GM19455 (cell line): ENCODE measurements around the gene KIRREL3.

Experiments used
- ATAC-seq: cut with Tn5 transposase; IDR thresholded peaks from one replicate; pipeline ENCODE4 v1.9.1; 2021; ENCODE audit not compliant: unreplicated experiment

KIRREL3 gene

DNA sequence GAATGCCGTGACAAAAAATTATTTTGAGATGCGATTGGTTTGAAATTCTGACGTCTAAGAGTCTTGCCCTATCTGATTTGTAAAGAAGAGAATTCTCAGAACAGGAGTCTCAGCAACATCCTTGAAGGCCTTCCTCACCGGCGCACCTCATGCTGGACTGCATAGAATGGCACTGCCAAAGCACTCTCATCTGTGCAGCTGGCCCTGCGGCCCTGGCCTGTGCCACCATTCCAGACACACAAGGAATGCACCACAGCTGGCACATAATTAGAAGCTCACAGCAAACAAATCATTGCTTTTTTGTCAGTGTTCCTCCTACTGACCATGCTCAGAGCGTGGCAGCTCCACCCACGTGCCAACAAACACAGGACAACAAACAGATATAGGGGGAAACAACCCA, 166.0 kb downstream of the KIRREL3 start:
- no peak for ATAC-seq

DNA sequence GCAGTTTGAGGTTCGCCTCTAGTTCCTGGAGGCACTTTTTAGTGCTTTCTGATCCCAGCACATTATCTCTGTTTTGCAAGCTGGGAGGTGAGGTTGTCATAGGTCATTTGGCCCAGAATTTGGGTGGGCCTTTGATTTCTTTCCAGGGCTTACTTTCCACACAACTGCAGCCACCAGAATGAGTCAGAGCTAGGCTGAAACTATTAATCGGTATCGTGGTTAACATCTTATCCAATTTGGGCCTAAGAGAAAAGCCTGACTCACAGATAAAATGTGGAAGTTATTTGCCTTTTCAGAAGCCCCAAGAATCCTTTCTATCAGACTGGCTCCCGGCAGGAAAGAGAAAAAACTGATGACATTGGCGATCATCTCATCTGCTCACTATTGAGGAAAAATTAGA, 166.4 kb downstream of the KIRREL3 start:
- no peak for ATAC-seq

DNA sequence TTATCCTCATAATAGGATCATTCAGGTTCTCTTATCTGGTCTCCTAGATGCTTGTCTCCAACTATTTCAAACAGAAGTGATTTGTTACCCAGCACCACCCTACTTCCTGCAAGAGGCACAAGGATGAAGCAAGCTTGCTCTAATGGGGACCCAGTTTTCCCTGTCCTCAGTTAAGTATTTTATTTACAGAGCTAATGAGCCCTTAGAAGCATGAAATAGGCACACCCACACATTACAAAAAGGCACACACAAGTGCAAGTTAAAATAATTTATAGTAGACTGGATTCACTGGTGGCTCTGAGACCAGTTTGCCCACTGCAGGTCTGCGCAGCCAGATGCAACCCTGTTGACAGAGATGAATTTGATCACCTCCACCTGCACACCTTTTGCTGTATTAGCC, 167.5 kb downstream of the KIRREL3 start:
- ATAC-seq: no peak

DNA sequence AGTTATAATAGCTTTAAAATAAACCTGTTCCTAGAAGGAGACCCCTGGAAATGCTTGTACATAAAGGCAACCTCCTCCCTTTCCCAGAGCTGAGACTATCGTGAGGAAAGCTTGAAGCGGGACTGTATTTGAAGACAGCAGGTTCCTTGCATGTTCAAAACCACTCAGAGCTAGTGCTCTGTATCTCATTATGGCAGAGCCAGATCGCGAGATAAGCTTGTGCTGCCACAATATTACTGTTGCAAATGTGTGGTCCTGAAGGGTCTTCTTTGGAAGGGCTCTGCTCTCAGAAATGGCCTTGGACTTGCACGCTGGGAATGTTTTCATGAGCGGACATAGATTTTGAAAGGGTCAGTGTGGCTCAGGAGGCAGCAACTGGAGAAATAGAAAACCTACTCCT, 168.2 kb downstream of the KIRREL3 start:
- no peak for ATAC-seq

DNA sequence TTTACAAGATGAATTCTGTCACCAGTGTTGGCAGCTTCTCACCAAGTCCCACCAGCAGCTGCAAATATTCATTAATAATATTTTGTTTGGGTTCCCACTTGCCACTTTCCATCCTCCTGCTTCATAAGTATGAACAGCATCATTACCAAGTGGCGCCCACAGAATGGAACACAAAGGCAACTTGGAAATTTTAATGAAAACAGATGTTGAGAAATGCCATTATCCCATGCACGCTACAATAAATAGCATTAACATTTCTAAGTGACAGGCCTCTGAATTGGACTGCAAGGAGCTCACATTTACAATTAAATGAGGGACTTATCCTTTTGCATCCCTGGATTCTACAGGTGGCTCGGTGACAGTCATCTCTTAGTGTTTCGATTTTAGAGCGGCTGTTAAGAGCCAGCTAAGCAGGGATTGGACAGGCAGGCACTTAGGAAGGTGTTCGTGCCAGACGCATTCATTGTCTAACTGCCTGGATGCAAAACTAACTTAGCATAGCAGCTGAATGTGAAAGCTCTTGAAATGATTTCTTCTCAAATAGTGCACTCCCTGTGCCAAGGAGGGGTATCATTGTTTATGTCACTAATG, 170.3 kb downstream of the KIRREL3 start:
- ATAC-seq: no peak

GRCh38 chr11:126829716-126830115, 170.9 kb downstream of the KIRREL3 start:
- ATAC-seq: no peak

GRCh38 chr11:126824035-126824607, 176.4 kb downstream of the KIRREL3 start:
- ATAC-seq: no peak

DNA sequence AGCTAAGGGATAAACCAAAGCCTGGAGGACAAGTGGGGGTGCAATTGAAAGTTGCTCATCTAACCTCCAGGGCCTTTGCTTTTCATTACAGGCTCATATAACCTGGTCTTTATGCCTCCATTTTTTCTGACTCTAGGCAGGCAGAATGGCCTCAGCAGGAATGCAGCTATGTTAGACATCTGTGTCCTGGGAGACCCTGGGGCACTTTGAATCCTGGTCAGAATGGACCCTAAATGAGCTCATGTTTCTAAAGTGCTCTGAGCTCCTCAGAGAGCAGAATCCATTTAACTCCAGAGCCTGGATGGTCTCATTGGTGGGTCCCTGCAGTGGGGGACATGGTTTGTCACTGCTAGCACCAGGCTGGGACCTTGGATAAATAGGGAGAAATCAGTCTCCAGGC, 177.3 kb downstream of the KIRREL3 start:
- ATAC-seq: no peak

DNA sequence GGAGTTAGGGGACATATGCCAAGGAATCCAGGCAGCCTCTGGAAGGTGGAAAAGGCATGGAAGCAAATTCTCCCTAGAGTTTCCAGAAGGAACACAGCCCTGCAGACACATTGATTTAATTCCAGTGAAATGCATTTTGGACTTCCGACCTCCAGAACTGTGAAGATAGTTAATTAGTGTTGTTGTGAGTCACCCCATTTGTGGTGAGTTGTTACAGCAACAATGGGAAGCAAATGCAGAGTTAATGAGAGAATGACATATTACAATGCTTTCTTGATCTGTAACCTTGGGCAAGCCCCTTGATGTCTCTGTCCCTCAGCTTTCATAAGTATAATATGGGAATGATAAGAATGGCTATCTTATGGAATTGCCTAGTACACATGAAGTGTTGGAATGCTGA, 178.7 kb downstream of the KIRREL3 start:
- no peak for ATAC-seq

- ATAC-seq: no peak
Measured at GRCh38 chr11:126819194-126819593, 181.4 kb downstream of the KIRREL3 start.

DNA sequence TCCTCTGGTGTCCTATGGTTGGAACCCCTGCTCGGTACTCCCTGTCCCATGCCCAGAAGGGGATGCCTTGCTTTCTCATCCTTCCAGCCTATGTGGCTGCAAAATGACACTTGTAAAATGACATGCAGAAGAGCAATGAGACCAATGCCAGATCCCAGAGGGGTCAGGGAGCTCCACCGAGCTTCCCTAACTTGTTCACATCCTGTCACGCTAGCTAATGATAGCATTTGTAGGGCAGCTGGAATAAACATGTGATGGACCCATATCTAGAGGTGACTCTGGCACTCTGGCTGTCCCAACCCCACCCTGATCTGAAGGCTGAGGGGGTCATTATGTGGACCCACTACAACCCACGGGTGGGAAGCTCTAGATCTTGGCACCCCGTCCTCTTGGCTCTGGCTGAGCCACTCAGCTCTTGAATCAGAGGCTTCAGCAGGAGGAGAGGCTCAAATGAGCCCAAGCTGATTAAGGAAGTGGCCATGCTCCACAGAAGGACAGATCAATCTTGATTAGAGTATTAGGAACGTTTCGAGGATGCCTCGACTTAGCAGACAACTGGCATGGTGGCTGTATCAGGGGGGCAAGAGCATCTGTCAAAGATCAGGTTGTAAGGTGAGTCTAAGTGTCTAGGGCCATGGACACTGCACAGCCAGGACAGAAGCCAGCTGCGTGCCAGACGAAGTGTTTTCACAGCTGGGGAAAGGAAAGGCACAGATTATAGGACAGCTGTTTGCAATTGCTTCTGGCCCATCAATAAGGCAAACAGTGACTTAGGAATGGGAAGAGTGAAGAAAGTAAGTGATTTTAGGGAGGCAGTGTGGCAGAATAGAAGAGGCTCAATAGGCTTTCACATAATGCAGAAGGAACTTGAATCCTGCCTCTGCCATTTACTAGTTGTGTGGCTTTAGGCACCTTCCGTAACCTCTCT, 182.8 kb downstream of the KIRREL3 start:
- ATAC-seq: no peak

DNA sequence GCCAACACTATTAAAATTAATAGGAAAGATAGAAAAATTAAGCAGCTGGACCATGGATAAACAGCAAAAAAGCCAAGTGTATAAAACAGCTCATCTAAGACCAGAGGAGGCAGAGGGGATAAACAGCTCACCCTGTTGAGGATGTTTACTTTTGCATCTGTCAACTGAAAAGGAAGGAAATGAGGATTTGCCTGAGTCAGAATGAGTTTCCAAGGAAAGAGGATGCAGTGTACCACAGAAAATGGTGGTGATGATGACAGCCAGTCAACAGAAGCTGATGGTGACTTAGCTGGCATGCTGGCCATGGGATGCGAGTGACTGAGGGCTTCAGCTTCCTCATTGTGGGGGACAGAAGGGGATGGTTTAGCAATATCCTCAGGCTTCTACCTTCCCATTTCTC, 183.5 kb downstream of the KIRREL3 start:
- no peak for ATAC-seq

- ATAC-seq: no peak
Measured at GRCh38 chr11:126816645-126817044, 183.9 kb downstream of the KIRREL3 start.

- no peak for ATAC-seq
Measured at GRCh38 chr11:126815111-126815510, 185.5 kb downstream of the KIRREL3 start.

GRCh38 chr11:126810776-126811175, 189.8 kb downstream of the KIRREL3 start:
- ATAC-seq: no peak

DNA sequence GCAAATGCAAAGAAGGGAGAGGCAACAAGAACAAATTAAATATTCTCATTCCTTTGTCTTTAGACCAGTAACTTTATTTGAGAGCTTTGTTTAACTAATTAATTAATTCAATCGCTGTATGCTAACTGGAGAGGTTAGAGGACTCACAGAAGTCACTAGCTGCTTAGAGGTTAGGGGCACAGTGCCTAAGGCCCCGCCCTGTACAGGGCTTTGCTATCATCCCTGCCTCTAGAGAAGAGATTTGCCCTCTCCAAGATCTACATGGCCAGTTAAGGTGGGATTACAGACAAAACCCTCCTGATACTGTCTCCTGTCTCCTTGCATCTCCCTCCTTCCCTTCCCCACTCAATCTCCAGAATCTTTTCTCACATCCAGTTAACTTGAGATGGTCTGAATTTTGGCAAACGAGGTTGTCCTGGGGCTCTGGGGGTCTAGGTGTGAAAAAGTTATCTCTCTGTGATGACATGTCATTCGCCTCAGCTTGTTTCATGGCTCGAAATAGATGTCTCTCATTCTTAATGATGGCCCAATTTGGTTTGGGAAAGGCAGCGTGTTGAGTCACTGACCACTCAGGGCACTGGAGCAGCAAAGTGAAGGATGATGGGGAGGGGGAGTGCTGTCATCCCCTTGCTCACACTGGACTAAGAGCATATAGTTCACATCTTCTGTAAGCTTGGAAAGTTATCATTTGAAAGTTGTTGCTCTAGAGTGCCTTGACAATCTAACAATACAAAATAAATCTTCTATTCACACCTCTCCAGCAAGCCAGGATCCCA, 190.9 kb downstream of the KIRREL3 start:
- no peak for ATAC-seq

DNA sequence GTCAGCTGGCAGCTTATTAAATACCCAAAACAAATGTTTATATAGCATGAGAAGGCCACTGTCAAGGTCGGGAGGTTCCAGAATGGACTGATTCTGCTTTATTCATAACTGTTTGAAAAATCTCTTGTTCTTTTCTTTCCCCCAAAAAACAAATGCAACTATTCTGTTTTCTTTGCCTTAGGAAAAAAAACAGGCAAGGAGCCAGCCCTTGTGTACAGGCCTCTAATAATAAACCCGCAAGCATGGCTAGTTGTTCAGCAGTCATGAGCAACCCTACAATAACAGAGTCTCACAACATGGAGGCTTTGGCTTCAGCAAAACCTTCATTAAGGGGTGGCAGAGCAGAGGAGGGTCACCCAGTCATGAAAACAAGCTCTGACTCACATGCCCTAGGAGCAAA, 191.7 kb downstream of the KIRREL3 start:
- ATAC-seq: no peak

- no peak for ATAC-seq
Measured at GRCh38 chr11:126808296-126808695, 192.3 kb downstream of the KIRREL3 start.

GRCh38 chr11:126805870-126806269, 194.7 kb downstream of the KIRREL3 start:
- ATAC-seq: no peak

DNA sequence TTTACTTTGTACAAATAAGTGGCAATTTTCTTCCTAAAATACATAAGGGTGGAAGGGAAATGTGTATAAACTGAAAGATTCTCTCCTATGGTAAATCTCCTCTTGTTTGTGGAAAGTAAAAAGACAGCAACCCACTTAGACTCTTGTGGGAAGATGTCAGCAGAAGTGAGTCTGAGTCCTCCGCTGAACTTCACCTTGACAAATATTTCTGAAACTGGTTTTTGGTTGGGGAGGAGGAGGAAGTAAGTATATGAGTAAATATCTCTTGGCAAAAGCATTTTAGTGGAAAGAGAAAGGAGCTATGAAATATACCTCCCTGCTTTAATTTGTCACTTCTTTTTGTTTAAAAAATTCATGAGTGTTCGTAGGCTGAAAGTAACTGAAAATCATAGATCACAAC, 196.2 kb downstream of the KIRREL3 start:
- ATAC-seq: no peak

DNA sequence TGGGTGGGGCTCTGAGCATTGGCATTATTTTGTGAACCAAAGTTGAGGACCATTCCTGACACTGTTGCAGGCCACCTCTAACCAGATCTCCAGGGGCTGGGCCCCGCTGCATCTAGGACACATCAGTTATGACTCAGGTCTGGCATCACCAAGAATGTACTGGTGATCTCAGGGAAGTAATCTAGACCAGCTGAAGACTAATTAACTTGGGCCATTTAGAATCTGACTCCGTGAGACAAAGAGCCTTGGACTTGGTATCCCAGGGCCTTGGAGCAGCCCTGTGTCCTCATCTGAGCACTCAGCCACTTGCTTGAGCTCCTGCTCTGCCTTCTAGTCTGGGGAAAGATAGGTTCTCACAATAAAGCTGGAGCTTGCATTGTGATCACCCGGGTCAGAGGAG, 200.6 kb downstream of the KIRREL3 start:
- no peak for ATAC-seq
